Endodermal cell (in vitro differentiated cells): ENCODE measurements around the gene SLC36A2. TPM values are rescaled to one million over a fixed set of nuclear protein-coding genes. Genes with fewer than 3 reads are reported as not detected.

Experiments used
- DNase-seq: peaks from one replicate; pipeline ENCODE4 v3.0.0-alpha.2; 2017
- H3K27ac ChIP-seq: 2 replicates; pipeline ENCODE4 v1.5.1; 2013; ENCODE audit warnings: mild to moderate bottlenecking, low read depth, low read length, moderate library complexity
- H3K27me3 ChIP-seq: 2 replicates; pipeline ENCODE4 v1.6.1; 2013; ENCODE audit warnings: mild to moderate bottlenecking, low read length, moderate library complexity; ENCODE audit not compliant: insufficient read depth, control insufficient read depth, poor library complexity, severe bottlenecking
- H3K36me3 ChIP-seq: 2 replicates; pipeline ENCODE4 v1.7.0; 2013; ENCODE audit warnings: mild to moderate bottlenecking, low read length, moderate library complexity; ENCODE audit not compliant: control insufficient read depth, insufficient read depth
- H3K4me1 ChIP-seq: one replicate; pipeline ENCODE4 v1.7.0; 2013; ENCODE audit warnings: low read length; ENCODE audit not compliant: control insufficient read depth, insufficient read depth
- H3K4me3 ChIP-seq: 2 replicates; pipeline ENCODE4 v1.5.1; 2013; ENCODE audit warnings: mild to moderate bottlenecking, low read length, moderate library complexity
- H3K9ac ChIP-seq: 2 replicates; pipeline ENCODE4 v1.6.1; 2013; ENCODE audit warnings: mild to moderate bottlenecking, low read length, moderate library complexity; ENCODE audit not compliant: poor library complexity, severe bottlenecking; ENCODE audit errors: extremely low read depth
- H3K9me3 ChIP-seq: 2 replicates; pipeline ENCODE4 v1.6.1; 2013; ENCODE audit warnings: mild to moderate bottlenecking, low read length, moderate library complexity; ENCODE audit not compliant: control insufficient read depth
- H3K27ac Mint-ChIP-seq: 2 replicates; pipeline ENCODE4 v1.8.0; 2020; ENCODE audit warnings: mixed read lengths
- H3K27me3 Mint-ChIP-seq: 2 replicates; pipeline ENCODE4 v1.8.0; 2021; ENCODE audit warnings: mild to moderate bottlenecking, mixed read lengths; ENCODE audit not compliant: insufficient read depth
- H3K36me3 Mint-ChIP-seq: 2 replicates; pipeline ENCODE4 v1.8.0; 2020; ENCODE audit warnings: low read depth, mixed read lengths
- H3K4me1 Mint-ChIP-seq: 2 replicates; pipeline ENCODE4 v1.8.0; 2020; ENCODE audit warnings: mixed read lengths
- H3K4me3 Mint-ChIP-seq: 2 replicates; pipeline ENCODE4 v1.8.0; 2020; ENCODE audit warnings: mild to moderate bottlenecking, moderate library complexity, mixed read lengths
- H3K9me3 Mint-ChIP-seq: 2 replicates; pipeline ENCODE4 v1.8.0; 2020; ENCODE audit warnings: mild to moderate bottlenecking, mixed read lengths
- WGBS, 2 experiments: methylation state at CpG; one replicate each; pipeline versions ENCODE4 v1.1.5 to v1.1.7; 2013; ENCODE audit warnings: missing lambda C conversion rate in 2 of 2, mixed read lengths in 1 of 2; ENCODE audit not compliant: insufficient coverage in 1 of 2, insufficient read length in 1 of 2; 5-methylcytosine and 5-hydroxymethylcytosine counted together
- total RNA-seq, 2 donors: library from RNA; stranded (reverse); fragmentation: NEBNext Ultra II Directional in 1 of 2; extraction: Animal tissue kit (Norgen Biotek cat#: 25700) in 1 of 2; gene quantifications; 2 replicates in 1 of 2; 3 replicates in 1 of 2; pipeline ENCODE4 v1.2.1, GENCODE V29; 2021
- TF ChIP-seq, protein P1 (sequence below): fragments of 200-600 bp; sonication (generic); conservative IDR thresholded peaks from 2 replicates; pipeline ENCODE4 v1.5.0; 2021; ENCODE audit warnings: antibody characterized with exemption, mild to moderate bottlenecking

SLC36A2 gene
- total RNA-seq, 2 donors from 2014 or later = 1.4 TPM; not detected in 1

DNA sequence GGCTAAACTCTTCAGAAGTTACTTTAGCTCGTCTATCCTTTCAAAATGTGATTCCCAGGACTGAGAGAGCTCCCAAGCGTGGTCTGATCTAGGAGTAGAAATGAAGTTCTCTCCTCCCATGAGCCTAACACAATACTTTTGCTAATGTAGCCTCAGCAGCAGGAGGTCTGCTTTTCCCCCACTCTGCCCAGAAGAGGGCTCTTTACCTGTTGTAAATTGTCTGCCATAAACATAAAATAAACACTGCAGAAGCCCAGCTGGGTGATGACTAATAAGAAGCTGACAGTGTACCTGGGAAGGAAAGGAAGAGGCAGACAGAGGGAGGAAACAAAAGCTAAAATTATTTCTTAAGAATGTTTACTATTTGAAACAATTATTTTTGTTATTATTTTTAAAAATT lies 59.2 kb downstream of the SLC36A2 start:
- 40 to 42% methylated on average over 2 of the region's 2 CpGs for WGBS, 2 experiments
- Histone ChIP-seq H3K36me3 (no peaks in the 10 kb centered on the region), H3K9me3 (no peaks in the 10 kb centered on the region), H3K4me3 (no peak overlapping the region), H3K4me1 (no peaks in the 10 kb centered on the region), H3K9ac (no peak overlapping the region), H3K27me3 (no peaks in the 10 kb centered on the region), H3K27ac (no peak overlapping the region)
- peaks cover under 1% of the 10 kb centered on the region for H3K27me3 Mint-ChIP-seq
- H3K4me3 Mint-ChIP-seq = no peak overlapping the region
- H3K27ac Mint-ChIP-seq = no peak overlapping the region
- TF ChIP-seq, protein P1, sequence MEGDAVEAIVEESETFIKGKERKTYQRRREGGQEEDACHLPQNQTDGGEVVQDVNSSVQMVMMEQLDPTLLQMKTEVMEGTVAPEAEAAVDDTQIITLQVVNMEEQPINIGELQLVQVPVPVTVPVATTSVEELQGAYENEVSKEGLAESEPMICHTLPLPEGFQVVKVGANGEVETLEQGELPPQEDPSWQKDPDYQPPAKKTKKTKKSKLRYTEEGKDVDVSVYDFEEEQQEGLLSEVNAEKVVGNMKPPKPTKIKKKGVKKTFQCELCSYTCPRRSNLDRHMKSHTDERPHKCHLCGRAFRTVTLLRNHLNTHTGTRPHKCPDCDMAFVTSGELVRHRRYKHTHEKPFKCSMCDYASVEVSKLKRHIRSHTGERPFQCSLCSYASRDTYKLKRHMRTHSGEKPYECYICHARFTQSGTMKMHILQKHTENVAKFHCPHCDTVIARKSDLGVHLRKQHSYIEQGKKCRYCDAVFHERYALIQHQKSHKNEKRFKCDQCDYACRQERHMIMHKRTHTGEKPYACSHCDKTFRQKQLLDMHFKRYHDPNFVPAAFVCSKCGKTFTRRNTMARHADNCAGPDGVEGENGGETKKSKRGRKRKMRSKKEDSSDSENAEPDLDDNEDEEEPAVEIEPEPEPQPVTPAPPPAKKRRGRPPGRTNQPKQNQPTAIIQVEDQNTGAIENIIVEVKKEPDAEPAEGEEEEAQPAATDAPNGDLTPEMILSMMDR = peak; percentile 55
- peaks cover 7% of the 10 kb centered on the region for H3K4me1 Mint-ChIP-seq
- H3K36me3 Mint-ChIP-seq = peaks cover 1% of the 10 kb centered on the region
- DNase-seq = peak; percentile 67
- H3K9me3 Mint-ChIP-seq = peaks cover 2% of the 10 kb centered on the region

DNA sequence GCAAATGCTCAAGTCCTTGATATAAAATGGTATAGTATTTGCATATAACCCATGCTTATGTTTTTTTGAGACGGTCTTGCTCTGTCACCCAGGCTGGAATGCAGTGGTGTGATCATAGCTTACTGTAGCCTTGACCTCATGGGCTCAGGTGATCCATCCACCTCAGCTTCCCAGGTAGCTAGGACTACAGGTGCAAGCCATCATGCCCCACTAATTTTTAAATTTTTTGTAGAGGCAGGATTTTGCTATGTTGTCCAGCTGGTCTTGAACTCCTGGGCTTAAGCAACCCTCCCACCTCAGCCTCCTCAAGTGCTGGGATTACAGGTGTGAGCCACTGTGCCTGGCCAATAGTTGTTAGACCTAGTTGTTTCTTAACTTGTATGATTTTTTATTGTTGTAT lies 61.1 kb downstream of the SLC36A2 start:
- Histone ChIP-seq H3K9ac (no peak overlapping the region), H3K4me3 (no peak overlapping the region), H3K27ac (no peak overlapping the region), H3K9me3 (no peaks in the 10 kb centered on the region), H3K27me3 (no peaks in the 10 kb centered on the region), H3K4me1 (no peaks in the 10 kb centered on the region), H3K36me3 (no peaks in the 10 kb centered on the region)
- peaks cover 2% of the 10 kb centered on the region for H3K27me3 Mint-ChIP-seq
- no peak for DNase-seq
- TF ChIP-seq, protein P1 = no peak
- peaks cover 7% of the 10 kb centered on the region for H3K4me1 Mint-ChIP-seq
- peaks cover 2% of the 10 kb centered on the region for H3K9me3 Mint-ChIP-seq
- H3K27ac Mint-ChIP-seq = no peak overlapping the region
- 90 to 97% methylated on average over 1 of the region's 1 CpG for WGBS, 2 experiments
- H3K36me3 Mint-ChIP-seq = peaks cover 1% of the 10 kb centered on the region
- no peak overlapping the region for H3K4me3 Mint-ChIP-seq

DNA sequence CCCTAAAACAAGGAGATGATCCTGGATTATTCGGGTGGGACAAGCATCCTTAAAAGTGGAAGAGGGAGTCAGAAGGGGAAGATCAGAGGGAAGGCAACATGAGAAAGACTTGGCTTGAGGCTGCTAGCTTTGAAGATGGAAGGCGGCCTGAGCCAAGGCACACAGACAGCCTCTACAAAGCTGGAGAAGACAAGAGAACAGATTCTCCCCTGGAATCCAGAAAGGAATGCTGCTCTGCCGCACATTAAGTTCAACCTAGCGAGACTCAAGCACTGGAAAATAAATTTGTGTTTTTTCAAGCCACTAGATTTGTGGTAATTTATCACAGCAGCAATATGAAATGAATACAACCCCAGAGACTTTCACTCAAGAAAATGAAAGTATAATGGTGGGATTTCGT lies 61.7 kb downstream of the SLC36A2 start:
- H3K27ac ChIP-seq = no peak overlapping the region
- Mint-ChIP-seq H3K36me3 (peaks cover 1% of the 10 kb centered on the region), H3K27me3 (peaks cover 2% of the 10 kb centered on the region), H3K4me1 (peaks cover 7% of the 10 kb centered on the region), H3K9me3 (peaks cover 2% of the 10 kb centered on the region), H3K4me3 (no peak overlapping the region), H3K27ac (no peak overlapping the region)
- no peak overlapping the region for H3K4me3 ChIP-seq
- 93 to 95% methylated on average over 2 to 5 of the region's 5 CpGs for WGBS, 2 experiments
- no peak overlapping the region for H3K9ac ChIP-seq
- no peak for DNase-seq
- TF ChIP-seq, protein P1 = no peak
- no peaks in the 10 kb centered on the region for H3K36me3 ChIP-seq
- no peaks in the 10 kb centered on the region for H3K4me1 ChIP-seq
- no peaks in the 10 kb centered on the region for H3K9me3 ChIP-seq
- H3K27me3 ChIP-seq = no peaks in the 10 kb centered on the region
